CD4-positive, alpha-beta T cell (primary cell): ENCODE data around the gene VIPR2. TPM values are rescaled to one million over a fixed set of nuclear protein-coding genes. Genes with fewer than 3 reads are reported as not detected.

Source experiments
- ATAC-seq: fragments of 200-7000 bp; cut with Tn5 transposase; one replicate; pipeline ENCODE4 v1.10.0; 2022; ENCODE audit warnings: mild to moderate bottlenecking; ENCODE audit not compliant: poor library complexity
- CTCF ChIA-PET: fragments of 350-600 bp; sonication (Branson Sonifier 250); formaldehyde crosslinking; loops from one replicate; lab custom pipeline; 2021; ENCODE audit warnings: antibody characterized with exemption, inconsistent platforms; lab: Charles Lee
- POLR2A ChIA-PET: fragments of 350-600 bp; sonication (Branson Sonifier 250); formaldehyde crosslinking; loops from one replicate; lab custom pipeline; 2021; ENCODE audit warnings: antibody characterized with exemption, inconsistent platforms; lab: Charles Lee
- DNase-seq, 14 experiments: peaks; one replicate each; pipeline ENCODE4 v3.0.0-alpha.2; 2013 to 2020; ENCODE audit warnings: mixed read lengths in 2 of 14
- H3K27ac ChIP-seq, 2 donors: one replicate each; pipeline versions ENCODE4 v1.5.1 to v1.7.0; 2013; ENCODE audit warnings: low read length in 2 of 2, low read depth in 1 of 2, mild to moderate bottlenecking in 1 of 2
- H3K27me3 ChIP-seq, 2 experiments: 1 replicate in 1 of 2; 2 replicates in 1 of 2; pipeline versions ENCODE4 v1.6.1 to v1.7.0; 2013; ENCODE audit warnings: low read length in 2 of 2, control low read depth in 1 of 2, mild to moderate bottlenecking in 1 of 2, moderate library complexity in 1 of 2; ENCODE audit not compliant: insufficient read depth in 2 of 2, control insufficient read depth in 1 of 2
- H3K36me3 ChIP-seq: one replicate; pipeline ENCODE4 v1.6.1; 2013; ENCODE audit warnings: low read length, control low read depth; ENCODE audit not compliant: insufficient read depth
- H3K4me1 ChIP-seq: one replicate; pipeline ENCODE4 v1.6.1; 2013; ENCODE audit warnings: low read length, control low read depth; ENCODE audit not compliant: insufficient read depth
- H3K4me3 ChIP-seq: one replicate; pipeline ENCODE4 v1.5.1; 2013; ENCODE audit warnings: mild to moderate bottlenecking, low read length, moderate library complexity
- H3K9me3 ChIP-seq, 2 experiments: 1 replicate in 1 of 2; 2 replicates in 1 of 2; pipeline versions ENCODE4 v1.6.1 to v1.7.0; 2013; ENCODE audit warnings: low read length in 2 of 2, mild to moderate bottlenecking in 2 of 2, control low read depth in 1 of 2, moderate library complexity in 1 of 2; ENCODE audit not compliant: control insufficient read depth in 1 of 2, insufficient read depth in 1 of 2
- H3K27ac Mint-ChIP-seq: one replicate; pipeline ENCODE4 v1.8.0; 2020; ENCODE audit warnings: mixed read lengths
- H3K27me3 Mint-ChIP-seq: one replicate; pipeline ENCODE4 v1.8.0; 2021; ENCODE audit warnings: mixed read lengths
- H3K36me3 Mint-ChIP-seq: one replicate; pipeline ENCODE4 v1.8.0; 2021; ENCODE audit warnings: low read depth, mixed read lengths
- H3K4me1 Mint-ChIP-seq: one replicate; pipeline ENCODE4 v1.8.0; 2021; ENCODE audit warnings: low read depth, mixed read lengths
- H3K4me3 Mint-ChIP-seq: one replicate; pipeline ENCODE4 v1.8.0; 2020; ENCODE audit warnings: mild to moderate bottlenecking, mixed read lengths
- H3K9me3 Mint-ChIP-seq: one replicate; pipeline ENCODE4 v1.8.0; 2020; ENCODE audit warnings: mixed read lengths
- intact Hi-C, 2 experiments: fragments of 100-400 bp; cut with DNase I in 1 of 2; cut with micrococcal nuclease in 1 of 2; formaldehyde crosslinking; loops; one replicate each; pipeline versions ENCODE4 v1.15.1 to v1.9.0; 2023 to 2025; cut with DNase I, micrococcal nuclease
- total RNA-seq, 174 experiments: library from RNA in 2 of 174; stranded (reverse) in 2 of 174; gene quantifications; one replicate each; pipeline ENCODE4 v1.2.3 and lab custom pipeline; 2021 to 2026
- TF ChIP-seq, protein P1 (sequence below): fragments of 200-600 bp; IDR thresholded peaks from one replicate; pipeline ENCODE4 v1.8.0; 2022; ENCODE audit warnings: antibody characterized with exemption, mild to moderate bottlenecking

The VIPR2 gene
- total RNA-seq, 2 experiments from 2014 or later = 0.59 to 0.80 TPM

DNA sequence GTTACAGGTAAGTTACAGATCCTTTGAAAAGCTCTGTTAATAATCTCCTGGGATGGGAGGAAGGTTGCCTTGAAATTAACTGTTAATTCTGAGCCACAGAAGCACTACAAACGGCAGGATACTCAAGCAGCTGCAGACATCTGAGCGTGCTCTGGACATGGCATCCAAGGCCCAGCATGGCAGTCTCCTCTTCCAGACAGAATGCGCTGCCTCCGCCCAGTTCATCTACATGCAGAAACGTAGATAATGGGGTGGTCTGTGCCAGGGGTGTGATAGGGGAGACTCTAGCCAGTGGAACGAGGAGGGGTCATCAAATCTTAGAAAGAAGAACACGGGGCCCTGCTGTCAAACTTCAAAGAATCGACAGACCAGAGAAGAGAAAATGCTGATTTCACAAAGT, 13.8 kb downstream of the VIPR2 start:
- H3K27ac Mint-ChIP-seq = no peak overlapping the region
- no peak overlapping the region for H3K27ac ChIP-seq
- intact Hi-C loops = no loop called here
- no peaks in the 10 kb centered on the region for H3K9me3 Mint-ChIP-seq
- TF ChIP-seq, protein P1, sequence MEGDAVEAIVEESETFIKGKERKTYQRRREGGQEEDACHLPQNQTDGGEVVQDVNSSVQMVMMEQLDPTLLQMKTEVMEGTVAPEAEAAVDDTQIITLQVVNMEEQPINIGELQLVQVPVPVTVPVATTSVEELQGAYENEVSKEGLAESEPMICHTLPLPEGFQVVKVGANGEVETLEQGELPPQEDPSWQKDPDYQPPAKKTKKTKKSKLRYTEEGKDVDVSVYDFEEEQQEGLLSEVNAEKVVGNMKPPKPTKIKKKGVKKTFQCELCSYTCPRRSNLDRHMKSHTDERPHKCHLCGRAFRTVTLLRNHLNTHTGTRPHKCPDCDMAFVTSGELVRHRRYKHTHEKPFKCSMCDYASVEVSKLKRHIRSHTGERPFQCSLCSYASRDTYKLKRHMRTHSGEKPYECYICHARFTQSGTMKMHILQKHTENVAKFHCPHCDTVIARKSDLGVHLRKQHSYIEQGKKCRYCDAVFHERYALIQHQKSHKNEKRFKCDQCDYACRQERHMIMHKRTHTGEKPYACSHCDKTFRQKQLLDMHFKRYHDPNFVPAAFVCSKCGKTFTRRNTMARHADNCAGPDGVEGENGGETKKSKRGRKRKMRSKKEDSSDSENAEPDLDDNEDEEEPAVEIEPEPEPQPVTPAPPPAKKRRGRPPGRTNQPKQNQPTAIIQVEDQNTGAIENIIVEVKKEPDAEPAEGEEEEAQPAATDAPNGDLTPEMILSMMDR = no peak
- no peaks in the 10 kb centered on the region for H3K4me1 Mint-ChIP-seq
- DNase-seq (peak in 1 of 14 experiments; percentile 4), ATAC-seq (no peak)
- no peak overlapping the region for H3K4me3 Mint-ChIP-seq
- POLR2A ChIA-PET = no interaction called here
- CTCF ChIA-PET = no interaction called here
- no peaks in the 10 kb centered on the region for H3K4me1 ChIP-seq
- H3K27me3 ChIP-seq = peaks cover 0 to 5% of the 10 kb centered on the region in 2 experiments
- no peaks in the 10 kb centered on the region for H3K36me3 ChIP-seq
- no peaks in the 10 kb centered on the region for H3K9me3 ChIP-seq
- no peak overlapping the region for H3K4me3 ChIP-seq
- H3K27me3 Mint-ChIP-seq = peaks cover 18% of the 10 kb centered on the region
- no peaks in the 10 kb centered on the region for H3K36me3 Mint-ChIP-seq

DNA sequence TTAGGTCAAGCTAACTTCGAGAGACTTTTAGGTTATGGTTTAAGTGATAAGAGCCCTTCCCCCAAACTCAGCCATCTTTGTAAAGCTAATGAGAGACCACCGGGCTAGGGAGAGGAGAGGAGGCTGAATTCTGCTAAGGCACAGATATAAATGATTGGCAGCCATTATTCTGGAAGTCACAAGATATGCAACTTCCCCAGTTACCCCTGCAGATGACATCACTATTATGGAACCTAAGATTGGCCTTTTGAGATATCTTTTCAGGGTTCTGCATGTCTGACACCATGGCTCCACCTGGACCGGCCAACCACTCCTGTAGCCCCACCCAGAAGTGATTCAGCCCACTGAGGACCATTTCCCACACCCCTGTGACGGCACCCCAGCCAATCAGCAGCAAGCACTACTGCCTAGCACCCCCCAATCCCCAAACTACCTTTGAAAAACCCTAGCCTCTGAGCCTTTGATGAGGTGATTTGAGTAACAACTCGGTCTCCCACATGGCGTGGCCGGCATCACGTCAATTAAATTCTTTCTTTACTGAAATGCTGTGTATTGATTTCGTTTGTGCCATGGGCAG, 14.4 kb downstream of the VIPR2 start:
- Histone ChIP-seq H3K4me1 (no peaks in the 10 kb centered on the region), H3K4me3 (no peak overlapping the region), H3K9me3 (no peaks in the 10 kb centered on the region), H3K27ac (no peak overlapping the region), H3K36me3 (no peaks in the 10 kb centered on the region), H3K27me3 (peaks cover 0 to 5% of the 10 kb centered on the region in 2 experiments)
- TF ChIP-seq, protein P1 = no peak
- intact Hi-C loops = no loop called here
- Mint-ChIP-seq H3K36me3 (no peaks in the 10 kb centered on the region), H3K9me3 (no peaks in the 10 kb centered on the region), H3K4me3 (no peak overlapping the region), H3K27ac (no peak overlapping the region), H3K4me1 (no peaks in the 10 kb centered on the region), H3K27me3 (peaks cover 18% of the 10 kb centered on the region)
- ChIA-PET CTCF (no interaction called here), POLR2A (no interaction called here)
- ATAC-seq (no peak), DNase-seq (peak in 1 of 14 experiments; percentile 7)

DNA sequence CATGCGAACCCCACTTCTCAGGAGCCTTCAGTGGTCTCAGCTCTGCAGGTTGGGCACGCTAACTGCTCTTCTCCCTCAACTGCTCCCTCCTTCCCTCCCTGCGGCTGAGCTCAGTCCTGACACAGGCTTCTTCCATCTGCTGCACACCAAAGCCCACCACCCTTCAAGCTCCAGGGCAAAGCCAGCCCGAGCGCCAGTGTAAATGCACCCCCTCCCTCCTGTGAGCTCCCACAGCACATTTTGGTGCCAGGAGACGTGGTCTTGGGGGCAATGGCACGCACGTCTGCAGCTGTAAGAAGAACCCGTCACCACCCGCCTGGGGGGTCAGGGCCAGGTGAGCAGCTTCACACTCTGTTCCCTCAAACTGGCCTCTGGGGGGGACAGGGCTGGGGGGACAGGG, 15.9 kb downstream of the VIPR2 start:
- Mint-ChIP-seq H3K4me3 (no peak overlapping the region), H3K27me3 (peaks cover 21% of the 10 kb centered on the region), H3K9me3 (no peaks in the 10 kb centered on the region), H3K27ac (no peak overlapping the region), H3K4me1 (no peaks in the 10 kb centered on the region), H3K36me3 (no peaks in the 10 kb centered on the region)
- no peak overlapping the region for H3K4me3 ChIP-seq
- ATAC-seq (no peak), DNase-seq (peak in 1 of 14 experiments; percentile 16)
- H3K27me3 ChIP-seq = peaks cover 0 to 5% of the 10 kb centered on the region in 2 experiments
- no peaks in the 10 kb centered on the region for H3K9me3 ChIP-seq
- H3K36me3 ChIP-seq = no peaks in the 10 kb centered on the region
- POLR2A ChIA-PET = no interaction called here
- H3K27ac ChIP-seq = no peak overlapping the region
- no peaks in the 10 kb centered on the region for H3K4me1 ChIP-seq
- intact Hi-C loops = no loop called here
- CTCF ChIA-PET = no interaction called here
- TF ChIP-seq, protein P1 = no peak
